Immature natural killer cell (primary cell): ENCODE measurements around the gene KRTAP2-4. TPM values are rescaled to one million over a fixed set of nuclear protein-coding genes. Genes with fewer than 3 reads are reported as not detected.
"Not testable (repeated sequence)": the region's sequence is repeated elsewhere in the genome, so short reads cannot be mapped to it uniquely, and the experiment has no call there.

ENCODE experiments used
- DNase-seq, 3 donors: peaks; one replicate each; pipeline ENCODE4 v3.0.0; 2022; ENCODE audit warnings: mixed read lengths in 1 of 3
- H3K27ac Mint-ChIP-seq, 6 donors: one replicate each; pipeline ENCODE4 v1.8.0; 2020; ENCODE audit warnings: mixed read lengths in 6 of 6, mild to moderate bottlenecking in 5 of 6, inconsistent platforms in 4 of 6, moderate library complexity in 3 of 6
- H3K27me3 Mint-ChIP-seq, 3 donors: one replicate each; pipeline ENCODE4 v1.8.0; 2020 to 2021; ENCODE audit warnings: low read depth in 3 of 3, mild to moderate bottlenecking in 3 of 3, mixed read lengths in 3 of 3, moderate library complexity in 3 of 3, inconsistent platforms in 1 of 3
- H3K36me3 Mint-ChIP-seq, 3 donors: one replicate each; pipeline ENCODE4 v1.8.0; 2020; ENCODE audit warnings: mixed read lengths in 3 of 3, inconsistent platforms in 2 of 3, mild to moderate bottlenecking in 2 of 3
- H3K4me1 Mint-ChIP-seq, 2 donors: one replicate each; pipeline ENCODE4 v1.8.0; 2020; ENCODE audit warnings: inconsistent platforms in 2 of 2, mild to moderate bottlenecking in 2 of 2, mixed read lengths in 2 of 2, moderate library complexity in 1 of 2
- H3K4me3 Mint-ChIP-seq, 5 donors: one replicate each; pipeline ENCODE4 v1.8.0; 2020; ENCODE audit warnings: mild to moderate bottlenecking in 5 of 5, mixed read lengths in 5 of 5, inconsistent platforms in 3 of 5, moderate library complexity in 3 of 5
- H3K9me3 Mint-ChIP-seq, 6 donors: one replicate each; pipeline ENCODE4 v1.8.0; 2020; ENCODE audit warnings: mild to moderate bottlenecking in 6 of 6, mixed read lengths in 6 of 6, inconsistent platforms in 4 of 6, moderate library complexity in 3 of 6
- polyA plus RNA-seq, 3 donors: library from polyadenylated mRNA; unstranded; fragments of 300-500 nt; fragmentation: Illumina TruSeq; gene quantifications; one replicate each; pipeline ENCODE4 v1.2.3, GENCODE V29; 2021

Gene KRTAP2-4
- polyA plus RNA-seq, 3 donors from 2014 or later = not detected

GRCh38 chr17:41060052-41060604 is 5.6 kb downstream of the KRTAP2-4 start, which contains the start of gene KRTAP2-3:
Gene KRTAP2-3, minus strand, starts transcription at chr17:41060114. Its CDS starts 64 bp downstream, at chr17:41060050.
- H3K27me3 Mint-ChIP-seq = peaks cover 2 to 14% (median 4%) of the 10 kb centered on the region in 3 donors
- H3K27ac Mint-ChIP-seq = no peak within 1 kb of the TSS
- no peaks in the 10 kb centered on the region for H3K36me3 Mint-ChIP-seq
- DNase-seq = no peak
- no peaks in the 10 kb centered on the region for H3K4me1 Mint-ChIP-seq
- no peak within 1 kb of the TSS for H3K4me3 Mint-ChIP-seq
- H3K9me3 Mint-ChIP-seq = peaks cover 0 to 3% (median 0%) of the 10 kb centered on the region in 6 donors

GRCh38 chr17:41059276-41060051 is 6.2 kb downstream of the KRTAP2-4 start:
- DNase-seq, H3K36me3 Mint-ChIP-seq, H3K27ac Mint-ChIP-seq, H3K9me3 Mint-ChIP-seq, H3K4me1 Mint-ChIP-seq, H3K4me3 Mint-ChIP-seq: not testable (repeated sequence)
- peaks cover 2 to 15% (median 4%) of the 10 kb centered on the region in 3 donors for H3K27me3 Mint-ChIP-seq

- peaks cover 2 to 17% (median 2%) of the 10 kb centered on the region in 3 donors for H3K27me3 Mint-ChIP-seq
- no peaks in the 10 kb centered on the region for H3K36me3 Mint-ChIP-seq
- DNase-seq = no peak
- no peaks in the 10 kb centered on the region for H3K4me1 Mint-ChIP-seq
- H3K9me3 Mint-ChIP-seq = peaks cover 0 to 3% (median 0%) of the 10 kb centered on the region in 6 donors
- no peak overlapping the region for H3K27ac Mint-ChIP-seq
- no peak overlapping the region for H3K4me3 Mint-ChIP-seq
Observed at GRCh38 chr17:41058741-41059140, 6.9 kb downstream of the KRTAP2-4 start.

GRCh38 chr17:41057547-41057946 is 8.1 kb downstream of the KRTAP2-4 start:
- Mint-ChIP-seq H3K36me3 (no peaks in the 10 kb centered on the region), H3K4me1 (no peaks in the 10 kb centered on the region), H3K4me3 (no peak overlapping the region), H3K27me3 (peaks cover 2 to 12% (median 2%) of the 10 kb centered on the region in 3 donors), H3K27ac (no peak overlapping the region), H3K9me3 (peaks cover 0 to 3% (median 0%) of the 10 kb centered on the region in 6 donors)
- no peak for DNase-seq

GRCh38 chr17:41055130-41055529 is 10.5 kb downstream of the KRTAP2-4 start, which contains the start of gene KRTAP2-2:
Gene KRTAP2-2, minus strand, starts transcription at chr17:41055230. Its CDS starts 19 bp downstream, at chr17:41055211.
- not testable (repeated sequence) for H3K36me3 Mint-ChIP-seq, H3K4me1 Mint-ChIP-seq, H3K27me3 Mint-ChIP-seq, H3K4me3 Mint-ChIP-seq, DNase-seq, H3K9me3 Mint-ChIP-seq, H3K27ac Mint-ChIP-seq

- not testable (repeated sequence) for H3K4me1 Mint-ChIP-seq, H3K27me3 Mint-ChIP-seq, H3K4me3 Mint-ChIP-seq, DNase-seq, H3K36me3 Mint-ChIP-seq, H3K27ac Mint-ChIP-seq, H3K9me3 Mint-ChIP-seq
Observed at GRCh38 chr17:41054556-41054955, 11.1 kb downstream of the KRTAP2-4 start.

GRCh38 chr17:41054025-41054424 is 11.7 kb downstream of the KRTAP2-4 start:
- DNase-seq = no peak
- no peak overlapping the region for H3K27ac Mint-ChIP-seq
- no peaks in the 10 kb centered on the region for H3K36me3 Mint-ChIP-seq
- no peaks in the 10 kb centered on the region for H3K9me3 Mint-ChIP-seq
- no peak overlapping the region for H3K4me3 Mint-ChIP-seq
- peaks cover 0 to 5% (median 4%) of the 10 kb centered on the region in 3 donors for H3K27me3 Mint-ChIP-seq
- H3K4me1 Mint-ChIP-seq = peaks cover under 1 to 2% of the 10 kb centered on the region in 2 donors

GRCh38 chr17:41052566-41052965 is 13.1 kb downstream of the KRTAP2-4 start:
- Mint-ChIP-seq H3K27ac (no peak overlapping the region), H3K4me3 (no peak overlapping the region), H3K9me3 (no peaks in the 10 kb centered on the region), H3K36me3 (no peaks in the 10 kb centered on the region), H3K4me1 (peaks cover 4 to 6% of the 10 kb centered on the region in 2 donors), H3K27me3 (peaks cover 5 to 7% (median 5%) of the 10 kb centered on the region in 3 donors)
- no peak for DNase-seq

- Mint-ChIP-seq H3K27ac (no peak overlapping the region), H3K27me3 (peaks cover 5 to 8% (median 8%) of the 10 kb centered on the region in 3 donors), H3K4me1 (peaks cover 6 to 10% of the 10 kb centered on the region in 2 donors), H3K4me3 (no peak overlapping the region), H3K36me3 (no peaks in the 10 kb centered on the region), H3K9me3 (no peaks in the 10 kb centered on the region)
- no peak for DNase-seq
Observed at GRCh38 chr17:41049110-41049509, 16.6 kb downstream of the KRTAP2-4 start.

- H3K27ac Mint-ChIP-seq = no peak overlapping the region
- no peaks in the 10 kb centered on the region for H3K36me3 Mint-ChIP-seq
- H3K27me3 Mint-ChIP-seq = peaks cover 7 to 8% (median 8%) of the 10 kb centered on the region in 3 donors
- no peak overlapping the region for H3K4me3 Mint-ChIP-seq
- H3K4me1 Mint-ChIP-seq = peaks cover 7 to 14% of the 10 kb centered on the region in 2 donors
- no peak for DNase-seq
- H3K9me3 Mint-ChIP-seq = no peaks in the 10 kb centered on the region
Observed at GRCh38 chr17:41048441-41048840, 17.2 kb downstream of the KRTAP2-4 start.

- H3K9me3 Mint-ChIP-seq, DNase-seq, H3K27me3 Mint-ChIP-seq, H3K4me3 Mint-ChIP-seq, H3K27ac Mint-ChIP-seq, H3K36me3 Mint-ChIP-seq: not testable (repeated sequence)
- H3K4me1 Mint-ChIP-seq = peaks cover 7 to 14% of the 10 kb centered on the region in 2 donors
Observed at GRCh38 chr17:41046735-41047465, 18.8 kb downstream of the KRTAP2-4 start, which contains the start of gene KRTAP2-1. Gene KRTAP2-1, minus strand, starts transcription at chr17:41047316. Its CDS starts 49 bp downstream, at chr17:41047267.

- H3K4me3 Mint-ChIP-seq = no peak overlapping the region
- H3K4me1 Mint-ChIP-seq = peaks cover 3 to 8% of the 10 kb centered on the region in 2 donors
- peaks cover 3 to 7% (median 6%) of the 10 kb centered on the region in 3 donors for H3K27me3 Mint-ChIP-seq
- DNase-seq = no peak
- H3K27ac Mint-ChIP-seq = no peak overlapping the region
- no peaks in the 10 kb centered on the region for H3K36me3 Mint-ChIP-seq
- H3K9me3 Mint-ChIP-seq = peaks cover 0 to 3% (median 0%) of the 10 kb centered on the region in 6 donors
Observed at GRCh38 chr17:41042953-41043352, 22.7 kb downstream of the KRTAP2-4 start.

- not testable (repeated sequence) for DNase-seq, H3K9me3 Mint-ChIP-seq, H3K4me3 Mint-ChIP-seq, H3K36me3 Mint-ChIP-seq, H3K27me3 Mint-ChIP-seq, H3K27ac Mint-ChIP-seq, H3K4me1 Mint-ChIP-seq
Observed at GRCh38 chr17:41040783-41041571, 24.7 kb downstream of the KRTAP2-4 start, which contains the start of gene KRTAP1-1. Gene KRTAP1-1, minus strand, starts transcription at chr17:41041450. Its CDS starts 53 bp downstream, at chr17:41041397.
